ENCODE measurements around the gene GPR18.

The GPR18 gene

DNA sequence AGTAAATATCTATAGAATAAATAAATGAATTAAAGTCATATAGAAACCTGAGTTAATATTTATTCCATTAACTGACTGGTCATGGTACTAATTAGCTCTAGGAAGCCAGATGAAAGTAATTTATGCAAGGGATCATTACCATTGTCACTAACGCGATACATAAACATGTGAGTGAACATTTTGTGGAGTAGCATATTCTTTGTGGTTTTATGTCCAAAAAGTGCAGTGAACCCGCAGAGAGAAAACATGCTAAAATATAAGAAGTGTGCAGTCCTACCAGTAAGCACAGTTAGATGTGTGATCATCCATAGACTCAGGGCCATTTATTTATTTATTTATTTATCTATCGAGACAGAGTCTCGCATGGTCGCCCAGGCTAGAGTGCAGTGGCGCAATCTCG lies 47.4 kb upstream of the GPR18 start:
- Histone ChIP-seq H3K9ac (ENCODE audit: low read length) (no peak overlapping the region), H2AFZ (ENCODE audit: low read depth, low read length, severe bottlenecking) (no peak overlapping the region), H3K4me3 (ENCODE audit: insufficient read depth, low read length, poor library complexity, severe bottlenecking) (no peak overlapping the region), H3K9me3 (ENCODE audit: insufficient read depth, low read length) (no peaks in the 10 kb centered on the region), H3K27ac (ENCODE audit: low read depth, low read length) (no peak overlapping the region), H3K27me3 (ENCODE audit: low read length) (no peaks in the 10 kb centered on the region), H3K79me2 (ENCODE audit: insufficient read depth, low read length) (no peaks in the 10 kb centered on the region), H3K9me2 (replicated peaks; ENCODE audit: insufficient read depth, low read length) (no peaks in the 10 kb centered on the region), H3K36me3 (ENCODE audit: low read length) (no peaks in the 10 kb centered on the region), H3K4me2 (ENCODE audit: low read depth, low read length, poor library complexity, severe bottlenecking) (no peak overlapping the region), H4K20me1 (ENCODE audit: low read depth, low read length) (no peaks in the 10 kb centered on the region), H3F3A (ENCODE audit: insufficient read depth) (no peaks in the 10 kb centered on the region)
- TF ChIP-seq, protein P1, sequence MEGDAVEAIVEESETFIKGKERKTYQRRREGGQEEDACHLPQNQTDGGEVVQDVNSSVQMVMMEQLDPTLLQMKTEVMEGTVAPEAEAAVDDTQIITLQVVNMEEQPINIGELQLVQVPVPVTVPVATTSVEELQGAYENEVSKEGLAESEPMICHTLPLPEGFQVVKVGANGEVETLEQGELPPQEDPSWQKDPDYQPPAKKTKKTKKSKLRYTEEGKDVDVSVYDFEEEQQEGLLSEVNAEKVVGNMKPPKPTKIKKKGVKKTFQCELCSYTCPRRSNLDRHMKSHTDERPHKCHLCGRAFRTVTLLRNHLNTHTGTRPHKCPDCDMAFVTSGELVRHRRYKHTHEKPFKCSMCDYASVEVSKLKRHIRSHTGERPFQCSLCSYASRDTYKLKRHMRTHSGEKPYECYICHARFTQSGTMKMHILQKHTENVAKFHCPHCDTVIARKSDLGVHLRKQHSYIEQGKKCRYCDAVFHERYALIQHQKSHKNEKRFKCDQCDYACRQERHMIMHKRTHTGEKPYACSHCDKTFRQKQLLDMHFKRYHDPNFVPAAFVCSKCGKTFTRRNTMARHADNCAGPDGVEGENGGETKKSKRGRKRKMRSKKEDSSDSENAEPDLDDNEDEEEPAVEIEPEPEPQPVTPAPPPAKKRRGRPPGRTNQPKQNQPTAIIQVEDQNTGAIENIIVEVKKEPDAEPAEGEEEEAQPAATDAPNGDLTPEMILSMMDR (IDR thresholded peaks at IDR 0.05; ENCODE audit: insufficient read depth, low read length, poor library complexity, severe bottlenecking), result no peak
- no peak for TF ChIP-seq EZH2phosphoT487 (conservative IDR thresholded peaks at IDR 0.05; ENCODE audit: low read length)

DNA sequence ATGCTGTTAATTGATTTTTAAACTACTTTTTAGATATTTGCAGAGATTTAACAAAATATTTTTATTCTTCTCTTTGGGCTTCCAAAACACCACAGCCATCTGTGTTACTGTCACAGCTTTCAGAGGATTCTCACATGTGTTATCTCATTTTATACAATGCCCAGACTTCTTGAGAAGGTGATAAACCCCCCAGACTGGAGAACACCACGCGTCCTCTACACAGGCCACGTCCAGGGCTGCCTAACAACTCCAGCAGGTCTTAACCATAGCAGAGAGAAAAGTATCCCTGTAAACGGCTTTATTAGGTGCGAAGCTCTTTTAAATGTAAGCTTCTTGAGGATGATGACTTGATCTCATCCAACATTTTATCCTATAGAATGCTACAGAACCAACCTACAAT lies 47.0 kb upstream of the GPR18 start:
- H3K36me3 ChIP-seq (ENCODE audit: low read length), result no peaks in the 10 kb centered on the region
- no peaks in the 10 kb centered on the region for H3K9me3 ChIP-seq (ENCODE audit: insufficient read depth, low read length)
- no peak overlapping the region for H3K9ac ChIP-seq (ENCODE audit: low read length)
- no peak overlapping the region for H3K4me2 ChIP-seq (ENCODE audit: low read depth, low read length, poor library complexity, severe bottlenecking)
- no peaks in the 10 kb centered on the region for H3K79me2 ChIP-seq (ENCODE audit: insufficient read depth, low read length)
- no peak overlapping the region for H2AFZ ChIP-seq (ENCODE audit: low read depth, low read length, severe bottlenecking)
- H3K27me3 ChIP-seq (ENCODE audit: low read length), result no peaks in the 10 kb centered on the region
- TF ChIP-seq EZH2phosphoT487 (conservative IDR thresholded peaks at IDR 0.05; ENCODE audit: low read length), result no peak
- TF ChIP-seq, protein P1 (IDR thresholded peaks at IDR 0.05; ENCODE audit: insufficient read depth, low read length, poor library complexity, severe bottlenecking), result no peak
- no peak overlapping the region for H3K27ac ChIP-seq (ENCODE audit: low read depth, low read length)
- H3K9me2 ChIP-seq (replicated peaks; ENCODE audit: insufficient read depth, low read length), result no peaks in the 10 kb centered on the region
- no peaks in the 10 kb centered on the region for H3F3A ChIP-seq (ENCODE audit: insufficient read depth)
- H4K20me1 ChIP-seq (ENCODE audit: low read depth, low read length), result no peaks in the 10 kb centered on the region
- no peak overlapping the region for H3K4me3 ChIP-seq (ENCODE audit: insufficient read depth, low read length, poor library complexity, severe bottlenecking)

DNA sequence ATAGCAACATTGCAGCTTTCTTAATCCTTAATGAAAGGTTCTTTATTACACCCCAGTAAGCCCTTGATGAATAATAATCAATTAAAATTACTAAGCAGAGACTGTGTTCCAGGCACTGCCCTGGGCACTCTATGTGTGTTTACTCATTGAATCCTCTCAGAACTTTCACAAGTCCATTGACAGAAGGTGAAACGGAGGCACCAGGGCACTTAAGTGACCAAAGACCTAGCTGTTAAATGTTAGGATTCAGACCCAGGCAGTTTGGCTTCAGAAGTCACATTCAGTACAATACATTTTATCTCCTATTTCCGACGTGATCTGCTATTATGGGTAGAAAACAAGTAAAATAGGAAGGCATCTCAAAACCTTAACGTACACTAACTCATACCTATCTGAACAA lies 46.4 kb upstream of the GPR18 start:
- no peaks in the 10 kb centered on the region for H3K79me2 ChIP-seq (ENCODE audit: insufficient read depth, low read length)
- H3K4me2 ChIP-seq (ENCODE audit: low read depth, low read length, poor library complexity, severe bottlenecking), result no peak overlapping the region
- no peaks in the 10 kb centered on the region for H3K9me2 ChIP-seq (replicated peaks; ENCODE audit: insufficient read depth, low read length)
- H3K9ac ChIP-seq (ENCODE audit: low read length), result no peak overlapping the region
- no peak for TF ChIP-seq EZH2phosphoT487 (conservative IDR thresholded peaks at IDR 0.05; ENCODE audit: low read length)
- TF ChIP-seq, protein P1 (IDR thresholded peaks at IDR 0.05; ENCODE audit: insufficient read depth, low read length, poor library complexity, severe bottlenecking), result no peak
- no peaks in the 10 kb centered on the region for H3K9me3 ChIP-seq (ENCODE audit: insufficient read depth, low read length)
- H3K36me3 ChIP-seq (ENCODE audit: low read length), result no peaks in the 10 kb centered on the region
- no peaks in the 10 kb centered on the region for H3F3A ChIP-seq (ENCODE audit: insufficient read depth)
- no peak overlapping the region for H3K27ac ChIP-seq (ENCODE audit: low read depth, low read length)
- H2AFZ ChIP-seq (ENCODE audit: low read depth, low read length, severe bottlenecking), result no peak overlapping the region
- no peaks in the 10 kb centered on the region for H4K20me1 ChIP-seq (ENCODE audit: low read depth, low read length)
- H3K4me3 ChIP-seq (ENCODE audit: insufficient read depth, low read length, poor library complexity, severe bottlenecking), result no peak overlapping the region
- no peaks in the 10 kb centered on the region for H3K27me3 ChIP-seq (ENCODE audit: low read length)
